Loucy (cell line): ENCODE measurements around the gene HEPACAM2.

Source experiments
- H2AFZ ChIP-seq: fragments of 200-600 bp; sonication (generic); 2 replicates; pipeline ENCODE4 v1.6.0; 2016; ENCODE audit warnings: antibody characterized with exemption, mild to moderate bottlenecking, low read length, moderate library complexity
- H3F3A ChIP-seq: fragments of 200-600 bp; 2 replicates; pipeline ENCODE4 v1.6.0; 2016; ENCODE audit warnings: antibody characterized with exemption, low read depth, mild to moderate bottlenecking
- H3K27me3 ChIP-seq: fragments of 200-600 bp; sonication (generic); 2 replicates; pipeline ENCODE4 v1.6.1; 2014; ENCODE audit warnings: low read length, mild to moderate bottlenecking; ENCODE audit not compliant: insufficient read depth, poor library complexity, severe bottlenecking
- H3K36me3 ChIP-seq: fragments of 200-600 bp; sonication (generic); 2 replicates; pipeline ENCODE4 v1.6.1; 2016; ENCODE audit warnings: low read length; ENCODE audit not compliant: insufficient read depth
- H3K4me1 ChIP-seq: fragments of 200-600 bp; sonication (generic); 2 replicates; pipeline ENCODE4 v1.5.1; 2014; ENCODE audit warnings: low read length, mild to moderate bottlenecking; ENCODE audit not compliant: insufficient read depth, poor library complexity, severe bottlenecking
- H3K4me2 ChIP-seq: fragments of 200-600 bp; sonication (generic); 2 replicates; pipeline ENCODE4 v1.6.0; 2014; ENCODE audit warnings: antibody characterized with exemption, low read length, low read depth, mild to moderate bottlenecking; ENCODE audit not compliant: poor library complexity, severe bottlenecking
- H3K4me3 ChIP-seq: fragments of 200-600 bp; sonication (generic); 2 replicates; pipeline ENCODE4 v1.5.1; 2014; ENCODE audit warnings: low read length, mild to moderate bottlenecking, mixed read lengths; ENCODE audit not compliant: poor library complexity, severe bottlenecking
- H3K79me2 ChIP-seq: fragments of 200-600 bp; sonication (generic); 2 replicates; pipeline ENCODE4 v1.6.1; 2014; ENCODE audit warnings: low read length; ENCODE audit not compliant: insufficient read depth
- H3K9ac ChIP-seq: fragments of 200-600 bp; sonication (generic); 2 replicates; pipeline ENCODE4 v1.6.0; 2014; ENCODE audit warnings: mild to moderate bottlenecking, low read depth, low read length, moderate library complexity; ENCODE audit not compliant: poor library complexity, severe bottlenecking
- H3K9me2 ChIP-seq: fragments of 200-600 bp; sonication (generic); replicated peaks from 2 replicates; pipeline ENCODE4 v1.6.1; 2016; ENCODE audit warnings: low read depth, low read length, mixed read lengths
- H3K9me3 ChIP-seq: fragments of 200-600 bp; sonication (generic); 2 replicates; pipeline ENCODE4 v1.6.1; 2014; ENCODE audit warnings: mild to moderate bottlenecking, antibody characterized with exemption, low read length, low read depth; ENCODE audit not compliant: insufficient read depth
- H4K20me1 ChIP-seq: fragments of 200-600 bp; sonication (generic); 2 replicates; pipeline ENCODE4 v1.6.0; 2014; ENCODE audit warnings: antibody characterized with exemption, low read length, mild to moderate bottlenecking; ENCODE audit not compliant: insufficient read depth, poor library complexity, severe bottlenecking
- EZH2phosphoT487 ChIP-seq: fragments of 200-600 bp; IDR thresholded peaks from 2 replicates; pipeline ENCODE4 v1.6.1; 2018; ENCODE audit warnings: antibody characterized with exemption, mild to moderate bottlenecking, moderate library complexity, borderline replicate concordance
- TF ChIP-seq, protein P1 (sequence below): fragments of 200-600 bp; sonication (generic); conservative IDR thresholded peaks from 2 replicates; pipeline ENCODE4 v1.5.1; 2014; ENCODE audit warnings: mild to moderate bottlenecking, antibody characterized with exemption, low read length

Gene HEPACAM2

GRCh38 chr7:93160410-93160809 lies 65.9 kb downstream of the HEPACAM2 start:
- H3K9ac ChIP-seq = no peak overlapping the region
- no peak overlapping the region for H2AFZ ChIP-seq
- H3F3A ChIP-seq = no peaks in the 10 kb centered on the region
- no peaks in the 10 kb centered on the region for H4K20me1 ChIP-seq
- H3K4me2 ChIP-seq = no peak overlapping the region
- no peaks in the 10 kb centered on the region for H3K4me1 ChIP-seq
- H3K9me3 ChIP-seq = peaks cover 4% of the 10 kb centered on the region
- TF ChIP-seq, protein P1, sequence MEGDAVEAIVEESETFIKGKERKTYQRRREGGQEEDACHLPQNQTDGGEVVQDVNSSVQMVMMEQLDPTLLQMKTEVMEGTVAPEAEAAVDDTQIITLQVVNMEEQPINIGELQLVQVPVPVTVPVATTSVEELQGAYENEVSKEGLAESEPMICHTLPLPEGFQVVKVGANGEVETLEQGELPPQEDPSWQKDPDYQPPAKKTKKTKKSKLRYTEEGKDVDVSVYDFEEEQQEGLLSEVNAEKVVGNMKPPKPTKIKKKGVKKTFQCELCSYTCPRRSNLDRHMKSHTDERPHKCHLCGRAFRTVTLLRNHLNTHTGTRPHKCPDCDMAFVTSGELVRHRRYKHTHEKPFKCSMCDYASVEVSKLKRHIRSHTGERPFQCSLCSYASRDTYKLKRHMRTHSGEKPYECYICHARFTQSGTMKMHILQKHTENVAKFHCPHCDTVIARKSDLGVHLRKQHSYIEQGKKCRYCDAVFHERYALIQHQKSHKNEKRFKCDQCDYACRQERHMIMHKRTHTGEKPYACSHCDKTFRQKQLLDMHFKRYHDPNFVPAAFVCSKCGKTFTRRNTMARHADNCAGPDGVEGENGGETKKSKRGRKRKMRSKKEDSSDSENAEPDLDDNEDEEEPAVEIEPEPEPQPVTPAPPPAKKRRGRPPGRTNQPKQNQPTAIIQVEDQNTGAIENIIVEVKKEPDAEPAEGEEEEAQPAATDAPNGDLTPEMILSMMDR = no peak
- no peak for TF ChIP-seq EZH2phosphoT487
- no peaks in the 10 kb centered on the region for H3K79me2 ChIP-seq
- H3K36me3 ChIP-seq = no peaks in the 10 kb centered on the region
- H3K27me3 ChIP-seq = no peaks in the 10 kb centered on the region
- no peak overlapping the region for H3K4me3 ChIP-seq
- H3K9me2 ChIP-seq = no peaks in the 10 kb centered on the region

- H3K4me2 ChIP-seq = no peak overlapping the region
- no peaks in the 10 kb centered on the region for H3F3A ChIP-seq
- H3K9me3 ChIP-seq = peaks cover 4% of the 10 kb centered on the region
- no peak overlapping the region for H3K4me3 ChIP-seq
- no peaks in the 10 kb centered on the region for H3K79me2 ChIP-seq
- no peaks in the 10 kb centered on the region for H4K20me1 ChIP-seq
- no peaks in the 10 kb centered on the region for H3K36me3 ChIP-seq
- no peak overlapping the region for H2AFZ ChIP-seq
- no peak overlapping the region for H3K9ac ChIP-seq
- TF ChIP-seq, protein P1 = no peak
- TF ChIP-seq EZH2phosphoT487 = no peak
- peaks cover 5% of the 10 kb centered on the region for H3K27me3 ChIP-seq
- H3K9me2 ChIP-seq = no peaks in the 10 kb centered on the region
- no peaks in the 10 kb centered on the region for H3K4me1 ChIP-seq
Observed at GRCh38 chr7:93159490-93159889, 66.8 kb downstream of the HEPACAM2 start.

GRCh38 chr7:93156884-93157283 lies 69.4 kb downstream of the HEPACAM2 start:
- H2AFZ ChIP-seq = no peak overlapping the region
- no peaks in the 10 kb centered on the region for H3K9me2 ChIP-seq
- no peaks in the 10 kb centered on the region; the same call in 1 of the 2 replicates for H3K9me3 ChIP-seq
- H3K27me3 ChIP-seq = peaks cover 6% of the 10 kb centered on the region
- no peaks in the 10 kb centered on the region for H3K4me1 ChIP-seq
- H3K4me2 ChIP-seq = no peak overlapping the region
- TF ChIP-seq, protein P1 = no peak
- TF ChIP-seq EZH2phosphoT487 = no peak
- H3K9ac ChIP-seq = no peak overlapping the region
- H3K79me2 ChIP-seq = no peaks in the 10 kb centered on the region
- H3F3A ChIP-seq = no peaks in the 10 kb centered on the region
- no peaks in the 10 kb centered on the region for H4K20me1 ChIP-seq
- H3K4me3 ChIP-seq = no peak overlapping the region
- no peaks in the 10 kb centered on the region for H3K36me3 ChIP-seq
